IMR-90 (cell line): ENCODE results near the gene MYO1F. TPM values are rescaled to one million over a fixed set of nuclear protein-coding genes. Genes with fewer than 3 reads are reported as not detected.

Source experiments
- ATAC-seq: fragments of 200-7000 bp; cut with Tn5 transposase; 2 replicates; pipeline ENCODE4 v1.9.1; 2020; ENCODE audit warnings: low read depth, mild to moderate bottlenecking, moderate library complexity
- BruUV-seq: library from RNA; stranded (reverse); fragments of 400-500 nt; replicated peaks from 2 replicates; lab custom pipeline; 2021; lab: Mats Ljungman, UMichigan
- CTCF ChIA-PET: fragments of 300-600 bp; formaldehyde crosslinking; extraction: SDS; loops from one replicate; lab custom pipeline; 2021; ENCODE audit warnings: antibody characterized with exemption; lab: Yijun Ruan, JAX
- POLR2A ChIA-PET: fragments of 300-600 bp; sonication (Branson Sonifier 250); formaldehyde crosslinking; loops from one replicate; lab custom pipeline; 2022; ENCODE audit warnings: antibody characterized with exemption; ENCODE audit not compliant: unreplicated experiment; lab: Charles Lee
- DNase-seq: peaks from one replicate; pipeline ENCODE4 v3.0.0; 2013
- H2AFZ ChIP-seq: replicated peaks from 2 replicates; pipeline ENCODE3; 2013; ENCODE audit warnings: low read length, mild to moderate bottlenecking; ENCODE audit not compliant: poor library complexity
- H2AK5ac ChIP-seq: 2 replicates; pipeline ENCODE4 v1.6.1; 2013; ENCODE audit warnings: low read depth, low read length, inconsistent platforms
- H2AK9ac ChIP-seq: replicated peaks from 2 replicates; pipeline ENCODE3; 2013; ENCODE audit warnings: mild to moderate bottlenecking, low read depth, low read length, moderate library complexity; ENCODE audit not compliant: poor library complexity
- H2BK120ac ChIP-seq: 2 replicates; pipeline ENCODE4 v1.6.1; 2013; ENCODE audit warnings: low read depth, low read length, inconsistent platforms
- H2BK15ac ChIP-seq: 3 replicates; pipeline ENCODE4 v1.6.1; 2013; ENCODE audit warnings: low read depth, low read length, inconsistent platforms
- H2BK20ac ChIP-seq: 2 replicates; pipeline ENCODE4 v1.6.1; 2013; ENCODE audit warnings: low read depth, mild to moderate bottlenecking, inconsistent platforms, low read length, moderate library complexity
- H2BK5ac ChIP-seq: 2 replicates; pipeline ENCODE4 v1.6.1; 2013; ENCODE audit warnings: mild to moderate bottlenecking, low read depth, low read length, inconsistent platforms; ENCODE audit not compliant: poor library complexity, severe bottlenecking
- H3K14ac ChIP-seq: replicated peaks from 2 replicates; pipeline ENCODE4 v1.6.1; 2013; ENCODE audit warnings: low read depth, low read length, inconsistent platforms
- H3K18ac ChIP-seq: 2 replicates; pipeline ENCODE4 v1.6.1; 2013; ENCODE audit warnings: low read depth, low read length, control low read depth
- H3K23ac ChIP-seq: 2 replicates; pipeline ENCODE4 v1.6.1; 2013; ENCODE audit warnings: low read depth, low read length, inconsistent platforms
- H3K27ac ChIP-seq: 2 replicates; pipeline ENCODE4 v1.5.1; 2013; ENCODE audit warnings: mild to moderate bottlenecking, control low read depth, low read length; ENCODE audit not compliant: insufficient read depth
- H3K27me3 ChIP-seq: 2 replicates; pipeline ENCODE4 v1.6.1; 2013; ENCODE audit warnings: low read length; ENCODE audit not compliant: control insufficient read depth, insufficient read depth
- H3K36me3 ChIP-seq: 2 replicates; pipeline ENCODE4 v1.6.1; 2013; ENCODE audit warnings: low read length, mixed read lengths; ENCODE audit not compliant: control insufficient read depth, insufficient read depth
- H3K4ac ChIP-seq: 2 replicates; pipeline ENCODE4 v1.6.1; 2013; ENCODE audit warnings: low read depth, low read length, inconsistent platforms
- H3K4me1 ChIP-seq: 2 replicates; pipeline ENCODE4 v1.6.1; 2013; ENCODE audit warnings: low read length, mixed read lengths; ENCODE audit not compliant: control insufficient read depth, insufficient read depth
- H3K4me2 ChIP-seq: 2 replicates; pipeline ENCODE4 v1.6.1; 2013; ENCODE audit warnings: low read depth, mild to moderate bottlenecking, control low read depth, low read length, moderate library complexity
- H3K4me3 ChIP-seq: 2 replicates; pipeline ENCODE4 v1.5.1; 2013; ENCODE audit warnings: low read depth, mild to moderate bottlenecking, control low read depth, low read length, moderate library complexity; ENCODE audit not compliant: insufficient read depth
- H3K56ac ChIP-seq: 2 replicates; pipeline ENCODE4 v1.6.1; 2013; ENCODE audit warnings: low read length, inconsistent platforms; ENCODE audit not compliant: insufficient read depth; ENCODE audit errors: extremely low read depth
- H3K79me1 ChIP-seq, 2 experiments: 2 replicates each; pipeline ENCODE4 v1.6.1; 2013; ENCODE audit warnings: low read length in 2 of 2, inconsistent platforms in 1 of 2, low read depth in 1 of 2
- H3K9ac ChIP-seq: 2 replicates; pipeline ENCODE4 v1.6.1; 2013; ENCODE audit warnings: low read depth, low read length, control low read depth
- H3K9me1 ChIP-seq: 2 replicates; pipeline ENCODE4 v1.6.1; 2013; ENCODE audit warnings: low read length, inconsistent platforms; ENCODE audit not compliant: insufficient read depth
- H3K9me3 ChIP-seq: 2 replicates; pipeline ENCODE4 v1.6.1; 2013; ENCODE audit warnings: low read length; ENCODE audit not compliant: control insufficient read depth, insufficient read depth
- H4K20me1 ChIP-seq: 2 replicates; pipeline ENCODE4 v1.6.1; 2013; ENCODE audit warnings: low read length, inconsistent platforms; ENCODE audit not compliant: insufficient read depth
- H4K5ac ChIP-seq: 2 replicates; pipeline ENCODE4 v1.6.1; 2013; ENCODE audit warnings: mild to moderate bottlenecking, low read depth, low read length, control low read depth
- H4K8ac ChIP-seq, 2 experiments: 2 replicates each; pipeline ENCODE4 v1.6.1; 2013; ENCODE audit warnings: low read depth in 2 of 2, low read length in 2 of 2, control low read depth in 1 of 2, inconsistent platforms in 1 of 2
- H4K91ac ChIP-seq: 2 replicates; pipeline ENCODE4 v1.6.1; 2013; ENCODE audit warnings: low read depth, low read length, inconsistent platforms; ENCODE audit not compliant: insufficient read depth
- BHLHE40 ChIP-seq: fragments of 150-350 bp; IDR thresholded peaks from 2 replicates; pipeline ENCODE4 v1.6.1; 2016; ENCODE audit warnings: mild to moderate bottlenecking, low read depth, low read length
- CEBPB ChIP-seq: IDR thresholded peaks from 2 replicates; pipeline ENCODE4 v1.6.1; 2012; ENCODE audit warnings: low read depth, low read length, improper control_type of control experiment
- CHD1 ChIP-seq: IDR thresholded peaks from 2 replicates; pipeline ENCODE4 v1.6.1; 2012; ENCODE audit warnings: low read depth, low read length, improper control_type of control experiment
- MAZ ChIP-seq: IDR thresholded peaks from 2 replicates; pipeline ENCODE4 v1.6.1; 2012; ENCODE audit warnings: low read depth, mild to moderate bottlenecking, low read length, improper control_type of control experiment, moderate library complexity, borderline replicate concordance
- NFE2L2 ChIP-seq: fragments of 150-350 bp; IDR thresholded peaks from 2 replicates; pipeline ENCODE4 v1.6.1; 2016; ENCODE audit warnings: low read depth, mild to moderate bottlenecking, low read length
- RAD21 ChIP-seq: IDR thresholded peaks from 2 replicates; pipeline ENCODE4 v1.6.1; 2012; ENCODE audit warnings: low read length, improper control_type of control experiment
- RCOR1 ChIP-seq: IDR thresholded peaks from 2 replicates; pipeline ENCODE4 v1.6.1; 2012; ENCODE audit warnings: mild to moderate bottlenecking, low read length, improper control_type of control experiment; ENCODE audit not compliant: insufficient replicate concordance
- RFX5 ChIP-seq: IDR thresholded peaks from 2 replicates; pipeline ENCODE4 v1.8.0; 2012; ENCODE audit warnings: low read depth, mild to moderate bottlenecking, low read length, moderate library complexity
- SMC3 ChIP-seq: fragments of 150-350 bp; IDR thresholded peaks from 2 replicates; pipeline ENCODE4 v1.6.1; 2016; ENCODE audit warnings: low read depth, mild to moderate bottlenecking, antibody characterized with exemption, low read length, moderate library complexity
- USF2 ChIP-seq: fragments of 150-350 bp; IDR thresholded peaks from 2 replicates; pipeline ENCODE4 v1.6.1; 2017; ENCODE audit warnings: mild to moderate bottlenecking, antibody characterized with exemption, low read length, low read depth
- WGBS, 2 experiments: methylation state at CpG; one replicate each; pipeline versions ENCODE4 v1.1.5 to v1.1.7; 2013; ENCODE audit warnings: missing lambda C conversion rate in 2 of 2; ENCODE audit not compliant: insufficient read length in 1 of 2; ENCODE audit errors: extremely low coverage in 2 of 2; 5-methylcytosine and 5-hydroxymethylcytosine counted together
- dilution Hi-C: fragments of 300-500 bp; cut with HindIII; formaldehyde crosslinking; loops from one replicate; pipeline ENCODE4 v1.14.3; 2018; ENCODE audit warnings: low sequenced_read_pairs; ENCODE audit not compliant: unreplicated experiment
- in situ Hi-C: fragments of 300-500 bp; cut with MboI; formaldehyde crosslinking; loops from 3 replicates; pipeline ENCODE4 v1.14.3; 2019; ENCODE audit warnings: low sequenced_read_pairs, inconsistent platforms, mixed read lengths
- intact Hi-C: fragments of 100-400 bp; cut with micrococcal nuclease; formaldehyde crosslinking; loops from 2 replicates; pipeline ENCODE4 v1.10.0; 2022
- polyA plus RNA-seq, 3 experiments: library from polyadenylated mRNA; depleted of rRNA; stranded (reverse); fragments of >200 nt; gene quantifications; 2 replicates each; pipeline ENCODE4 v1.2.3, GENCODE V29; 2012; ENCODE audit warnings: low replicate concordance in 1 of 3
- total RNA-seq: library from RNA; depleted of rRNA; stranded (reverse); fragments of >200 nt; gene quantifications from 2 replicates; pipeline ENCODE4 v1.2.3, GENCODE V29; 2012
- TF ChIP-seq, protein P1 (sequence below): conservative IDR thresholded peaks from 2 replicates; pipeline ENCODE4 v1.5.1; 2012; ENCODE audit warnings: mild to moderate bottlenecking, low read depth, low read length, improper control_type of control experiment
- TF ChIP-seq, protein P2 (sequence below): fragments of 150-350 bp; IDR thresholded peaks from 2 replicates; pipeline ENCODE4 v1.6.1; 2016; ENCODE audit warnings: low read depth, mild to moderate bottlenecking, low read length, moderate library complexity, borderline replicate concordance

The MYO1F gene
- total and polyA plus RNA-seq, 2 of the 4 experiments (the other 2 are of a cell fraction) = 0.14 to 0.18 TPM

GRCh38 chr19:8476524-8476923 lies 100.7 kb downstream of the MYO1F start:
- Histone ChIP-seq H3K4me1 (peaks cover 5% of the 10 kb centered on the region), H2BK5ac (no peak overlapping the region), H4K91ac (no peak overlapping the region), H3K27ac (no peak overlapping the region), H3K27me3 (no peaks in the 10 kb centered on the region), H3K14ac (no peak overlapping the region), H4K8ac (no peak overlapping the region), H2AK5ac (no peak overlapping the region), H3K9me1 (peaks cover 27% of the 10 kb centered on the region), H3K79me1 (peaks cover 27 to 84% of the 10 kb centered on the region in 2 experiments), H2BK120ac (no peak overlapping the region), H2BK20ac (no peak overlapping the region), H3K23ac (no peak overlapping the region), H4K20me1 (peaks cover 73% of the 10 kb centered on the region), H3K36me3 (peaks cover 58% of the 10 kb centered on the region), H3K4me2 (no peak overlapping the region), H4K5ac (no peak overlapping the region), H3K4me3 (no peak overlapping the region), H3K18ac (no peak overlapping the region), H2BK15ac (no peak overlapping the region), H3K9me3 (no peaks in the 10 kb centered on the region), H2AFZ (no peak overlapping the region), H2AK9ac (no peak overlapping the region), H3K4ac (no peak overlapping the region), H3K9ac (no peak overlapping the region), H3K56ac (no peak overlapping the region)
- ATAC-seq (no peak), DNase-seq (no peak)
- no peak for TF ChIP-seq CEBPB
- TF ChIP-seq RAD21 = no peak
- TF ChIP-seq MAZ = no peak
- no peak for TF ChIP-seq RFX5
- TF ChIP-seq, protein P1, sequence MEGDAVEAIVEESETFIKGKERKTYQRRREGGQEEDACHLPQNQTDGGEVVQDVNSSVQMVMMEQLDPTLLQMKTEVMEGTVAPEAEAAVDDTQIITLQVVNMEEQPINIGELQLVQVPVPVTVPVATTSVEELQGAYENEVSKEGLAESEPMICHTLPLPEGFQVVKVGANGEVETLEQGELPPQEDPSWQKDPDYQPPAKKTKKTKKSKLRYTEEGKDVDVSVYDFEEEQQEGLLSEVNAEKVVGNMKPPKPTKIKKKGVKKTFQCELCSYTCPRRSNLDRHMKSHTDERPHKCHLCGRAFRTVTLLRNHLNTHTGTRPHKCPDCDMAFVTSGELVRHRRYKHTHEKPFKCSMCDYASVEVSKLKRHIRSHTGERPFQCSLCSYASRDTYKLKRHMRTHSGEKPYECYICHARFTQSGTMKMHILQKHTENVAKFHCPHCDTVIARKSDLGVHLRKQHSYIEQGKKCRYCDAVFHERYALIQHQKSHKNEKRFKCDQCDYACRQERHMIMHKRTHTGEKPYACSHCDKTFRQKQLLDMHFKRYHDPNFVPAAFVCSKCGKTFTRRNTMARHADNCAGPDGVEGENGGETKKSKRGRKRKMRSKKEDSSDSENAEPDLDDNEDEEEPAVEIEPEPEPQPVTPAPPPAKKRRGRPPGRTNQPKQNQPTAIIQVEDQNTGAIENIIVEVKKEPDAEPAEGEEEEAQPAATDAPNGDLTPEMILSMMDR = no peak
- TF ChIP-seq CHD1 = no peak
- TF ChIP-seq RCOR1 = no peak
- TF ChIP-seq SMC3 = no peak
- TF ChIP-seq, protein P2, sequence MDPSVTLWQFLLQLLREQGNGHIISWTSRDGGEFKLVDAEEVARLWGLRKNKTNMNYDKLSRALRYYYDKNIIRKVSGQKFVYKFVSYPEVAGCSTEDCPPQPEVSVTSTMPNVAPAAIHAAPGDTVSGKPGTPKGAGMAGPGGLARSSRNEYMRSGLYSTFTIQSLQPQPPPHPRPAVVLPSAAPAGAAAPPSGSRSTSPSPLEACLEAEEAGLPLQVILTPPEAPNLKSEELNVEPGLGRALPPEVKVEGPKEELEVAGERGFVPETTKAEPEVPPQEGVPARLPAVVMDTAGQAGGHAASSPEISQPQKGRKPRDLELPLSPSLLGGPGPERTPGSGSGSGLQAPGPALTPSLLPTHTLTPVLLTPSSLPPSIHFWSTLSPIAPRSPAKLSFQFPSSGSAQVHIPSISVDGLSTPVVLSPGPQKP = no peak
- no peak for TF ChIP-seq NFE2L2
- no peak for TF ChIP-seq USF2
- TF ChIP-seq BHLHE40 = no peak
- BruUV-seq = no TSS peak
- in situ Hi-C loops = no loop called here
- intact Hi-C loops = no loop called here
- CTCF ChIA-PET = interaction anchor here (0.6 kb wide), 2 partner anchors 37 to 1813 kb away, joined by 3 to 7 read pairs; partner anchors contain the start of gene ZNF414
- 86% methylated on average over 1 of the region's 8 CpGs; no CpG with 5 or more reads in 1 of the 2 experiments for WGBS, 2 experiments
- POLR2A ChIA-PET = no interaction called here
- dilution Hi-C loops = no loop called here
